ENCODE measurements around the gene GJA4.

The GJA4 gene

DNA sequence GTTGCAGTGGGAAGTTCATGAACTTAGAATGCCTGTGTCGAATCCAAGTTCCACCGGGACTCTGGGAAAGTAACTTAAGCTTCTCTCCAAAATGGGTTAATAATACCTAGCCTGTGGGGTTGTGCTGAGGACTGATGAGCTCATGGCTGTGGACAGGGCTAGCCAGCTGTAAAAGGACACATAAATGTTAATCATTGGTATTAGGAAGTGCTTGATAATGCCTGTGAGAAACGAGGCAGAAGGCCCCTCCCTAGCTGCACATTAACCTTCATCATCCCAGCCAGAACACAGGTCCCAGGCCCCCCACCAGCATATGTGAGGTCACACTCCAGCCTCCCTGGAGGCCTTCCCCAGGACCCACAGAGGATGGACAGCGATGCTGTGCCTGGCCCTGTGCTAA, 34.0 kb upstream of the GJA4 start:
- TF ChIP-seq, protein P1, sequence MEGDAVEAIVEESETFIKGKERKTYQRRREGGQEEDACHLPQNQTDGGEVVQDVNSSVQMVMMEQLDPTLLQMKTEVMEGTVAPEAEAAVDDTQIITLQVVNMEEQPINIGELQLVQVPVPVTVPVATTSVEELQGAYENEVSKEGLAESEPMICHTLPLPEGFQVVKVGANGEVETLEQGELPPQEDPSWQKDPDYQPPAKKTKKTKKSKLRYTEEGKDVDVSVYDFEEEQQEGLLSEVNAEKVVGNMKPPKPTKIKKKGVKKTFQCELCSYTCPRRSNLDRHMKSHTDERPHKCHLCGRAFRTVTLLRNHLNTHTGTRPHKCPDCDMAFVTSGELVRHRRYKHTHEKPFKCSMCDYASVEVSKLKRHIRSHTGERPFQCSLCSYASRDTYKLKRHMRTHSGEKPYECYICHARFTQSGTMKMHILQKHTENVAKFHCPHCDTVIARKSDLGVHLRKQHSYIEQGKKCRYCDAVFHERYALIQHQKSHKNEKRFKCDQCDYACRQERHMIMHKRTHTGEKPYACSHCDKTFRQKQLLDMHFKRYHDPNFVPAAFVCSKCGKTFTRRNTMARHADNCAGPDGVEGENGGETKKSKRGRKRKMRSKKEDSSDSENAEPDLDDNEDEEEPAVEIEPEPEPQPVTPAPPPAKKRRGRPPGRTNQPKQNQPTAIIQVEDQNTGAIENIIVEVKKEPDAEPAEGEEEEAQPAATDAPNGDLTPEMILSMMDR (IDR thresholded peaks at IDR 0.05; ENCODE audit: low read depth, low read length, missing control alignments) = no peak
- DNase-seq (ENCODE audit: extremely low read depth, low read depth) = no peak

DNA sequence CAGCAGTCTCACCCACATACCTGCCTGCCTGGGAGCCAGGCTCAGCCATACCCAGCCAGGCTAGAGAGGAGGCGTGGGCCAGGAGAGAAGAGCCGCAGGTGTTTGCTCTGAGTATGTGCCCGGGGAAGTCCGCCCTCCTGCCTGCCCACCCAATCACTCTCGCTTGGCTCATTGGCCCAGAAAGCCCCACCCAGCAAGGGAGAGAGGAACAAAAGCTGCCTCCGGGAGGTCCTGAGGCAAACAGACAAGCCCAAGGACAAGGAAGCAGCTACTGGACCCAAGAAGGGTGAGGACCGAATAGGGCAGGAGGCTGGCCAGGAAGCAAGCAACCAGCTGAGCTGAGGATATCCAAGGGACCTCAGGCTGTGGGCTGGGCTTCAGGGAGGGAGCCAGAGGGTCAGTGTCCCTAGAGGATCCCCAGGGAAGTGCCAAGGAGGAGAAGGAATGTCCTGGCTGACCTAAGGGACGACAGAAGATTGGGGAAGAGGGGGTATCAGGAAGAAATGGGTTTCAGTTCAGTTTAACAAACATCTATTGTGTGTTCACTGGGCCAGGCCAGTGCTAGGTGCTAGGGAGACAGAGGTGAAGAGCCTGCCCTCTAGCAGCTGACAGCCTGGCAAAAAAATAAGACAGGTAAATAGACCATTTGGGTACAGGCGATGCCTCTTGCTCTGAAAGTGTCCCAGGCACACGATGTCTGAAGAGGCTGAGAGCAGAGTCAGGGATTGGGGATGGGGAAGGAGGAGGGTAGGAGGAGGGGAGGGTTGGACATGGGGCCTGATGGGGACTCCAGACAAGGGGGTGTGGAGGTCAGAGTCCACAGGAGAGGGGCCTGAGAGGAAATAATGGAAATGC, 33.1 kb upstream of the GJA4 start, which contains the start of gene GJB4:
Gene GJB4 (plus strand): TSS at position 238 of the 855 bp plus-strand sequence. CDS start 1,515 bp downstream, outside the sequence.
- TF ChIP-seq, protein P1 (IDR thresholded peaks at IDR 0.05; ENCODE audit: low read depth, low read length, missing control alignments) = no peak
- H3K4me3 ChIP-seq (replicated peaks; ENCODE audit: low read depth, low read length) = no peak within 1 kb of the TSS
- no peak for DNase-seq (ENCODE audit: extremely low read depth, low read depth)

More for the DNA sequence above, 34.0 kb upstream of the GJA4 start:
- no peak overlapping the region for H3K4me3 ChIP-seq (replicated peaks; ENCODE audit: low read depth, low read length)

DNA sequence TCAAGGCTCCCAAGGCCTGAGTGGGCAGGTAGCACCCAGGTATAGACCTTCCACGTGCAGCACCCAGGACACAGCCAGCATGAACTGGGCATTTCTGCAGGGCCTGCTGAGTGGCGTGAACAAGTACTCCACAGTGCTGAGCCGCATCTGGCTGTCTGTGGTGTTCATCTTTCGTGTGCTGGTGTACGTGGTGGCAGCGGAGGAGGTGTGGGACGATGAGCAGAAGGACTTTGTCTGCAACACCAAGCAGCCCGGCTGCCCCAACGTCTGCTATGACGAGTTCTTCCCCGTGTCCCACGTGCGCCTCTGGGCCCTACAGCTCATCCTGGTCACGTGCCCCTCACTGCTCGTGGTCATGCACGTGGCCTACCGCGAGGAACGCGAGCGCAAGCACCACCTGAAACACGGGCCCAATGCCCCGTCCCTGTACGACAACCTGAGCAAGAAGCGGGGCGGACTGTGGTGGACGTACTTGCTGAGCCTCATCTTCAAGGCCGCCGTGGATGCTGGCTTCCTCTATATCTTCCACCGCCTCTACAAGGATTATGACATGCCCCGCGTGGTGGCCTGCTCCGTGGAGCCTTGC, 31.5 kb upstream of the GJA4 start:
- TF ChIP-seq, protein P1 (IDR thresholded peaks at IDR 0.05; ENCODE audit: low read depth, low read length, missing control alignments) = no peak
- no peak overlapping the region for H3K4me3 ChIP-seq (replicated peaks; ENCODE audit: low read depth, low read length)
- no peak for DNase-seq (ENCODE audit: extremely low read depth, low read depth)

DNA sequence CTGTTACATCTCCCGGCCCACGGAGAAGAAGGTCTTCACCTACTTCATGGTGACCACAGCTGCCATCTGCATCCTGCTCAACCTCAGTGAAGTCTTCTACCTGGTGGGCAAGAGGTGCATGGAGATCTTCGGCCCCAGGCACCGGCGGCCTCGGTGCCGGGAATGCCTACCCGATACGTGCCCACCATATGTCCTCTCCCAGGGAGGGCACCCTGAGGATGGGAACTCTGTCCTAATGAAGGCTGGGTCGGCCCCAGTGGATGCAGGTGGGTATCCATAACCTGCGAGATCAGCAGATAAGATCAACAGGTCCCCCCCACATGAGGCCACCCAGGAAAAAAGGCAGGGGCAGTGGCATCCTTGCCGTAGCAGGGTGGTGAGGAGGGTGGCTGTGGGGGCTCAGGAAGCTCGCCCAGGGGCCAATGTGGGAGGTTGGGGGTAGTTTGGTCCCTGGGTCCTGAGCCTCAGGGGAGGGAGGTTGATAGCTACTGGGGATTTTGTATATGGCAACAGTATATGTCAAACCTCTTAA, 31.0 kb upstream of the GJA4 start:
- TF ChIP-seq, protein P1 (IDR thresholded peaks at IDR 0.05; ENCODE audit: low read depth, low read length, missing control alignments) = no peak
- no peak for DNase-seq (ENCODE audit: extremely low read depth, low read depth)
- H3K4me3 ChIP-seq (replicated peaks; ENCODE audit: low read depth, low read length) = no peak overlapping the region

DNA sequence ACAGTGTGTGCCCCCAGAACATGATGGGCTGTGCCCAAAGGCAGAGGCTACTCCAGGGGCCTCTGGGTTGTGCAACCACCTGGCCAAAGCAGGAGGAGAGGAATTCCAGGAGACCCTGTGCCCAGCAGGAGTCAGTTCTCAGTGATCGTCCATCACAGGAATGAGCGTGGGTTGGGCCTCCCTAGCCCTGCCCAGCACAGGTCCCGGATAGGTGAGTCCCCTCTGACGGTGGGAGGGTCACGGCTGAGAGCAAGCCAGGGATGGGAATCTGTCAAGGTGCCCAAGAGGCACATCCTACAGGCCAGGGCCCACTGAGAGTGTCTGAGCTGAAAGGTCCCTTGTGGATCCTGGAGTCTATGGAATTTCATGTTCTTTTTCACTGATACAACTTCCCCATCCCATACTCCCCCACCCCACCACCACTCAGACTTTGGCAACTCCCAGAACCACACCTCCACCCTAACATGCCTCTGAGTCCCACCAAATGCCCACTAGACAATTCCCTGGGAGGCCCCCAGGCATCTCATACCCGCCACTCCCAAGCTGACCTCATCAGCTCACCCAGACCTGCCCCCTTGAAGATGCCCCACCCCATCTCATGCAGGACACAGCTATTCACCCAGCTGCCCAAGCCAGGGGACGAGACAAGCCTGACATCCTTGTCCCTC, 30.2 kb upstream of the GJA4 start:
- TF ChIP-seq, protein P1 (IDR thresholded peaks at IDR 0.05; ENCODE audit: low read depth, low read length, missing control alignments) = no peak
- no peak for DNase-seq (ENCODE audit: extremely low read depth, low read depth)
- H3K4me3 ChIP-seq (replicated peaks; ENCODE audit: low read depth, low read length) = no peak overlapping the region

DNA sequence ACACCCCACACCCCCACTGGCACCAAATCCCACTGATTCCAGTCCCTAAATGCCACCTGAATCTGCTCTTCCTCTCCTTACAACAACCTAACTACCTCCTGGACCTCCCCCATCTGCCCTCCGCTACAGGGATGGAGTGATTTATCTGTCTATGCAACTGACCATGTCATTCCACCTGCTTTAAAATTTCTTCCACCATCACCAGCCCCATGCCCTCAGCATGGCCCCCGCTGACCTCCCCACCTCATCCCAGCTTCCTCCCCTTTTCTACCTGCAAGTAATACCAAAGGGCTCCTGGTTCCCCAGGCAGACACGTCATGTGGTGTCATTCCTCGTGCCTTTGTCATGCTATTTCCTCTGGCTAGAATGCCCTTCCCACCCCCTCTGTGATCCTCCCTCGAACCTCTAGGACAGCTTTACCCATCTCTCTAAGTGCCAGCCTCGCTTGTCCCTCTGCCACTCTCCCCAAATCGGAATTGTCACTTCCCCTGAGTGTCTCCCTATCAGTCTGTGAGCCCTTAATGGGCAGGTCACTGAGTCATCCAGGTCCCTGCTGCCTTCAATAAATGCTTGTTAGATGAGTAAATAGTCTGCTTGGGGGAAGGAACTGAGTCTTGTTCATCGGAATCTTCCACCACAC, 29.5 kb upstream of the GJA4 start:
- H3K4me3 ChIP-seq (replicated peaks; ENCODE audit: low read depth, low read length) = no peak overlapping the region
- TF ChIP-seq, protein P1 (IDR thresholded peaks at IDR 0.05; ENCODE audit: low read depth, low read length, missing control alignments) = no peak
- no peak for DNase-seq (ENCODE audit: extremely low read depth, low read depth)

Data from HFF-Myc (cell line).